Fibroblast of gingiva (primary cell): ENCODE measurements around the gene RBM4.
"Not testable (repeated sequence)": the region's sequence is repeated elsewhere in the genome, so short reads cannot be mapped to it uniquely, and the experiment has no call there.

Experiments used
- DNase-seq: peaks from one replicate; pipeline ENCODE4 v3.0.0-alpha.2; 2011; ENCODE audit warnings: low read depth

The RBM4 gene

GRCh38 chr11:66617155-66617834 lies 21.2 kb upstream of the RBM4 start:
- peak; percentile 59 for DNase-seq

- peak; percentile 65 for DNase-seq
Measured at GRCh38 chr11:66619080-66619554, 19.4 kb upstream of the RBM4 start.

GRCh38 chr11:66624450-66624849 lies 14.1 kb upstream of the RBM4 start:
- DNase-seq: no peak

- DNase-seq: no peak
Measured at GRCh38 chr11:66625041-66625751, 13.3 kb upstream of the RBM4 start.

- DNase-seq: no peak
Measured at GRCh38 chr11:66625752-66626149, 12.8 kb upstream of the RBM4 start.

- no peak for DNase-seq
Measured at GRCh38 chr11:66626382-66626781, 12.1 kb upstream of the RBM4 start.

- no peak for DNase-seq
Measured at GRCh38 chr11:66626926-66627325, 11.6 kb upstream of the RBM4 start.

- no peak for DNase-seq
Measured at GRCh38 chr11:66628061-66628603, 10.4 kb upstream of the RBM4 start.

- DNase-seq: no peak
Measured at GRCh38 chr11:66629356-66629755, 9.1 kb upstream of the RBM4 start.

GRCh38 chr11:66631883-66632282 lies 6.6 kb upstream of the RBM4 start:
- no peak for DNase-seq

- DNase-seq: no peak
Measured at GRCh38 chr11:66632952-66633351, 5.6 kb upstream of the RBM4 start.

- DNase-seq: no peak
Measured at GRCh38 chr11:66636411-66636810, 2.1 kb upstream of the RBM4 start.

- no peak for DNase-seq
Measured at GRCh38 chr11:66637557-66638176, 836 bp upstream of the RBM4 start.

- DNase-seq: peak; percentile 28
Measured at GRCh38 chr11:66639066-66639813, 737 bp downstream of the RBM4 start.

- DNase-seq: not testable (repeated sequence)
Measured at GRCh38 chr11:66639814-66640340, 1.4 kb downstream of the RBM4 start.

GRCh38 chr11:66641834-66642233 lies 3.3 kb downstream of the RBM4 start:
- no peak for DNase-seq

- DNase-seq: no peak
Measured at GRCh38 chr11:66643745-66644437, 5.4 kb downstream of the RBM4 start.

GRCh38 chr11:66646828-66647227 lies 8.3 kb downstream of the RBM4 start:
- DNase-seq: no peak

GRCh38 chr11:66649903-66650302 lies 11.4 kb downstream of the RBM4 start:
- DNase-seq: no peak

GRCh38 chr11:66651016-66651415 lies 12.5 kb downstream of the RBM4 start:
- no peak for DNase-seq

- no peak for DNase-seq
Measured at GRCh38 chr11:66652651-66653050, 14.1 kb downstream of the RBM4 start.
